HEK293T (cell line): ENCODE measurements around the gene DAPK1.

Source experiments
- CTCF ChIA-PET: fragments of 350-600 bp; formaldehyde crosslinking; extraction: SDS; loops from one replicate; lab custom pipeline; 2021; ENCODE audit warnings: antibody characterized with exemption, inconsistent platforms; lab: Yijun Ruan, JAX
- POLR2A ChIA-PET: fragments of 350-600 bp; formaldehyde crosslinking; extraction: SDS; loops from one replicate; lab custom pipeline; 2020; ENCODE audit warnings: antibody characterized with exemption, inconsistent platforms; lab: Yijun Ruan, JAX
- DNase-seq: peaks from one replicate; pipeline ENCODE4 v3.0.0; 2012; ENCODE audit warnings: mixed read lengths; ENCODE audit errors: extremely low spot score
- ARNT ChIP-seq: fragments of 450-650 bp; IDR thresholded peaks from 2 replicates; pipeline ENCODE4 v1.6.1; 2017; ENCODE audit warnings: mild to moderate bottlenecking
- BHLHE40 ChIP-seq: fragments of 450-650 bp; IDR thresholded peaks from 2 replicates; pipeline ENCODE4 v1.6.1; 2016; ENCODE audit warnings: mild to moderate bottlenecking, moderate library complexity, borderline replicate concordance
- CTBP1 ChIP-seq: fragments of 450-650 bp; IDR thresholded peaks from 2 replicates; pipeline ENCODE4 v1.6.1; 2016; ENCODE audit warnings: borderline replicate concordance
- ELF4 ChIP-seq: fragments of 450-650 bp; IDR thresholded peaks from 2 replicates; pipeline ENCODE4 v1.6.1; 2017; ENCODE audit warnings: antibody characterized with exemption
- FOXA1 ChIP-seq: fragments of 450-650 bp; IDR thresholded peaks from 2 replicates; pipeline ENCODE4 v1.6.1; 2016; ENCODE audit warnings: mild to moderate bottlenecking
- FOXK2 ChIP-seq: fragments of 450-650 bp; IDR thresholded peaks from 2 replicates; pipeline ENCODE4 v1.6.1; 2016; ENCODE audit warnings: mild to moderate bottlenecking
- FOXM1 ChIP-seq: fragments of 450-650 bp; IDR thresholded peaks from 2 replicates; pipeline ENCODE4 v1.6.1; 2017; ENCODE audit warnings: mild to moderate bottlenecking, borderline replicate concordance
- HDGF ChIP-seq: fragments of 450-650 bp; IDR thresholded peaks from 2 replicates; pipeline ENCODE4 v1.6.1; 2017; ENCODE audit warnings: antibody characterized with exemption, borderline replicate concordance
- L3MBTL2 ChIP-seq: fragments of 450-650 bp; conservative IDR thresholded peaks from 2 replicates; pipeline ENCODE4 v1.6.1; 2016; ENCODE audit warnings: mild to moderate bottlenecking
- LEF1 ChIP-seq: fragments of 450-650 bp; IDR thresholded peaks from 2 replicates; pipeline ENCODE4 v1.6.1; 2017; ENCODE audit warnings: mild to moderate bottlenecking, borderline replicate concordance
- NFRKB ChIP-seq: fragments of 450-650 bp; IDR thresholded peaks from 2 replicates; pipeline ENCODE4 v1.6.1; 2016; ENCODE audit warnings: mild to moderate bottlenecking, moderate library complexity
- SP1 ChIP-seq: fragments of 450-650 bp; IDR thresholded peaks from 2 replicates; pipeline ENCODE4 v1.6.1; 2017
- SUZ12 ChIP-seq: fragments of 450-650 bp; IDR thresholded peaks from 2 replicates; pipeline ENCODE4 v1.6.1; 2016; ENCODE audit warnings: mild to moderate bottlenecking
- TARDBP ChIP-seq: fragments of 450-650 bp; IDR thresholded peaks from 2 replicates; pipeline ENCODE4 v1.6.1; 2016
- ZNF384 ChIP-seq: fragments of 450-650 bp; IDR thresholded peaks from 2 replicates; pipeline ENCODE4 v1.6.1; 2016
- TF ChIP-seq, protein P1 (sequence below): fragments of 450-650 bp; IDR thresholded peaks from 2 replicates; pipeline ENCODE4 v1.6.1; 2016

Gene DAPK1

DNA sequence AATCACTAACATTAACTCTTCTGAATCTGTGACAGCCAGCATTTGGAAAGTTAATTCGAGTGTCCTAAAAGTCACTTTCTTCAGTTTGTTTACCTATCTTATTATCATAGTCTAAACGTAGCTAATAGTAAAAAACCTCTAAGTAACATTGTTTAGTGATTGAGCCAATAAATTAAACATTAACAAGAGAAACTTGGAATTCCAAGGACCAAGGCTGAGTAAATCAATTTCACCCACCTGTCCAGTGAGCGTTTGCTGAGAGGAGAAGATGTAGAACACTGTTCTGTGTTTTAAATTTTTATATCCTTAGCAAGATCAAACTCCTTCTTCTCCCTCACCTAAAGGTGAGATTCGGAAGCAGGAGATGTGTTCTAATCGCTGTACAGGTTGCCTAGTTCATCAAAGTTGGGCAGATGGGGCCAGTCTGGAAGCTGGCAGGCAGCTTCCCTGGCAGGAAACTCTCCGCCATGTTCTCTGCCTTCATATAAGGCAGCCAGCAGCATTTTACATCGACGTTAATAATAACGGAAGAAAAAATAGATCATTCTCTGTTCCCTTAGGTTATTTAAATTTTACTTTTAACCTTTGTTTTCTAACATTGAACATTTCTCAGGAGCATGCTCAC is 89.2 kb downstream of the DAPK1 start:
- ChIA-PET POLR2A (no interaction called here), CTCF (no interaction called here)
- no peak for DNase-seq
- TF ChIP-seq SUZ12 (no peak), ARNT (no peak), HDGF (no peak), FOXK2 (no peak), FOXA1 (no peak), NFRKB (no peak), SP1 (no peak), BHLHE40 (no peak), TARDBP (no peak), ZNF384 (no peak), CTBP1 (no peak), ELF4 (no peak), LEF1 (no peak), FOXM1 (no peak), L3MBTL2 (no peak)
- TF ChIP-seq, protein P1, sequence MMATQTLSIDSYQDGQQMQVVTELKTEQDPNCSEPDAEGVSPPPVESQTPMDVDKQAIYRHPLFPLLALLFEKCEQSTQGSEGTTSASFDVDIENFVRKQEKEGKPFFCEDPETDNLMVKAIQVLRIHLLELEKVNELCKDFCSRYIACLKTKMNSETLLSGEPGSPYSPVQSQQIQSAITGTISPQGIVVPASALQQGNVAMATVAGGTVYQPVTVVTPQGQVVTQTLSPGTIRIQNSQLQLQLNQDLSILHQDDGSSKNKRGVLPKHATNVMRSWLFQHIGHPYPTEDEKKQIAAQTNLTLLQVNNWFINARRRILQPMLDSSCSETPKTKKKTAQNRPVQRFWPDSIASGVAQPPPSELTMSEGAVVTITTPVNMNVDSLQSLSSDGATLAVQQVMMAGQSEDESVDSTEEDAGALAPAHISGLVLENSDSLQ, result no peak

- POLR2A ChIA-PET, result no interaction called here
- CTCF ChIA-PET, result no interaction called here
- no peak for TF ChIP-seq HDGF
- DNase-seq, result no peak
Observed at GRCh38 chr9:87587356-87587745, 89.7 kb downstream of the DAPK1 start.

DNA sequence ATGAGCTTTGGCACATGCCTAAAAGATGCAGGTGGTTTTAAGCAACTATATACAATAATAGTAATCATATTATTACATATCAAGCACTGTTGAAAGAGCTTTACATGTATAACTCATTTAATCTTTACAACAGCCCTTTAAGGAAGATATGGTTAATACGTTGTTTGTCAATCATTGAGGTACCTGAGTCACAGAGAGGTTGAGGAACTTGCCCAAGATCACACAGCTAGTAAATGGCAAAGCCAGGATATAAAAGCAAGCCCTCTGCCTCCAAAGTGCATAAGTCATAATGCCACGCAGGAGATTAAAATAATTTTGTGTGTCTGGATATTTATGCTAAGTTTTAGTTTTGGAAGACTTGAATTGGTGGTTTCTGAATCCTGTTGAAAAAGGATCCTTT is 90.2 kb downstream of the DAPK1 start:
- ChIA-PET CTCF (no interaction called here), POLR2A (no interaction called here)
- DNase-seq, result no peak
- no peak for TF ChIP-seq HDGF

GRCh38 chr9:87588339-87588738 is 90.7 kb downstream of the DAPK1 start:
- TF ChIP-seq ARNT (no peak), FOXM1 (no peak), L3MBTL2 (no peak), ZNF384 (no peak), BHLHE40 (no peak), TARDBP (no peak), HDGF (no peak), LEF1 (no peak), ELF4 (no peak), FOXA1 (no peak), NFRKB (no peak), FOXK2 (no peak), SP1 (no peak), SUZ12 (no peak), CTBP1 (no peak)
- TF ChIP-seq, protein P1, result no peak
- POLR2A ChIA-PET, result no interaction called here
- CTCF ChIA-PET, result no interaction called here
- DNase-seq, result no peak

GRCh38 chr9:87590996-87591395 is 93.3 kb downstream of the DAPK1 start:
- POLR2A ChIA-PET, result no interaction called here
- CTCF ChIA-PET, result no interaction called here
- TF ChIP-seq ELF4 (no peak), L3MBTL2 (no peak), NFRKB (no peak), CTBP1 (no peak), BHLHE40 (no peak), ARNT (no peak), LEF1 (no peak), SP1 (no peak), HDGF (no peak), TARDBP (no peak), FOXM1 (no peak), ZNF384 (no peak), FOXK2 (no peak), SUZ12 (no peak)
- TF ChIP-seq, protein P1, result no peak
- DNase-seq, result no peak

- CTCF ChIA-PET, result no interaction called here
- DNase-seq, result no peak
Observed at GRCh38 chr9:87592554-87593358, 95.1 kb downstream of the DAPK1 start.

More at GRCh38 chr9:87592554-87593358, 95.1 kb downstream of the DAPK1 start:
- POLR2A ChIA-PET, result no interaction called here
- TF ChIP-seq BHLHE40, result no peak
- TF ChIP-seq SUZ12, result no peak
